ENCODE measurements around the gene TRIM2.

- TF ChIP-seq EZH2phosphoT487 (IDR thresholded peaks at IDR 0.05; ENCODE audit: low read depth, severe bottlenecking, unreplicated experiment) (no peak), CTCF (IDR thresholded peaks at IDR 0.05; ENCODE audit: poor library complexity) (no peak)
Observed at GRCh38 chr4:153248641-153249198, 44.5 kb downstream of the TRIM2 start.
